Bronchial epithelial cell (primary cell): ENCODE results near the gene SLITRK4. TPM values are rescaled to one million over a fixed set of nuclear protein-coding genes. Genes with fewer than 3 reads are reported as not detected.

Source experiments
- DNase-seq: peaks from one replicate; pipeline ENCODE4 v3.0.0-alpha.2; 2010; ENCODE audit warnings: low read depth
- FAIRE-seq: peaks from 2 replicates; lab custom pipeline; 2011; peaks lifted over from hg19 to GRCh38; lab: Jason Lieb, UNC
- H3K27me3 ChIP-seq: 2 replicates; pipeline ENCODE4 v1.5.1; 2011; ENCODE audit warnings: low read length; ENCODE audit not compliant: control insufficient read depth, insufficient read depth
- H3K36me3 ChIP-seq: 2 replicates; pipeline ENCODE4 v1.5.1; 2011; ENCODE audit warnings: low read length; ENCODE audit not compliant: control insufficient read depth, insufficient read depth
- H3K4me3 ChIP-seq: 2 replicates; pipeline ENCODE4 v1.5.1; 2011; ENCODE audit warnings: mild to moderate bottlenecking, low read depth, low read length, control low read depth
- total RNA-seq: library from RNA; depleted of rRNA; stranded (reverse); fragments of >200 nt; gene quantifications from 2 replicates; pipeline ENCODE4 v1.2.1, GENCODE V29; 2014
- TF ChIP-seq, protein P1 (sequence below): IDR thresholded peaks from 2 replicates; pipeline ENCODE4 v1.5.1; 2011; ENCODE audit warnings: mild to moderate bottlenecking, moderate library complexity, low read length, control low read depth, inconsistent platforms; ENCODE audit not compliant: insufficient read depth, severe bottlenecking

Gene SLITRK4
- total RNA-seq, 1 donor from 2014 or later: under 0.01 TPM

DNA sequence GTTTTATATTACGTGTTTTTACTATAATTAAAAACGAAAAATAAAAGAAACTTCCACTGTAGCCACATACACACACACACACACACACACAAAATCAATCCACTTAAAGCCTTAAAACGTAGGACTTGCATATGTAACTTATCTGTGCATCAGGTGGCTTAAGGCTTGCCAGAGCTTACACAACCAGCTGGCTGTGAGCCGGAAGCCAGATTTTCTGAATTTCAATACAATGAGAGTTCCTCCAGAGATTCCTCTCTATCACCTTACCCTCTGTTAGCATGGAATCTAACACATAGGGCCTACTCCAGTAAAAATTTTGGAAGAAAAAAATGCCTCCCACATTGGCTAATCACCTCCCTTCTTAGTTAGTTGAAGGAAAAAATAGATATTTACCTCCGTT is 27.9 kb upstream of the SLITRK4 start:
- FAIRE-seq (no peak), DNase-seq (no peak)
- no peaks in the 10 kb centered on the region for H3K36me3 ChIP-seq
- H3K27me3 ChIP-seq: no peaks in the 10 kb centered on the region
- TF ChIP-seq, protein P1, sequence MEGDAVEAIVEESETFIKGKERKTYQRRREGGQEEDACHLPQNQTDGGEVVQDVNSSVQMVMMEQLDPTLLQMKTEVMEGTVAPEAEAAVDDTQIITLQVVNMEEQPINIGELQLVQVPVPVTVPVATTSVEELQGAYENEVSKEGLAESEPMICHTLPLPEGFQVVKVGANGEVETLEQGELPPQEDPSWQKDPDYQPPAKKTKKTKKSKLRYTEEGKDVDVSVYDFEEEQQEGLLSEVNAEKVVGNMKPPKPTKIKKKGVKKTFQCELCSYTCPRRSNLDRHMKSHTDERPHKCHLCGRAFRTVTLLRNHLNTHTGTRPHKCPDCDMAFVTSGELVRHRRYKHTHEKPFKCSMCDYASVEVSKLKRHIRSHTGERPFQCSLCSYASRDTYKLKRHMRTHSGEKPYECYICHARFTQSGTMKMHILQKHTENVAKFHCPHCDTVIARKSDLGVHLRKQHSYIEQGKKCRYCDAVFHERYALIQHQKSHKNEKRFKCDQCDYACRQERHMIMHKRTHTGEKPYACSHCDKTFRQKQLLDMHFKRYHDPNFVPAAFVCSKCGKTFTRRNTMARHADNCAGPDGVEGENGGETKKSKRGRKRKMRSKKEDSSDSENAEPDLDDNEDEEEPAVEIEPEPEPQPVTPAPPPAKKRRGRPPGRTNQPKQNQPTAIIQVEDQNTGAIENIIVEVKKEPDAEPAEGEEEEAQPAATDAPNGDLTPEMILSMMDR: no peak
- no peak overlapping the region for H3K4me3 ChIP-seq

DNA sequence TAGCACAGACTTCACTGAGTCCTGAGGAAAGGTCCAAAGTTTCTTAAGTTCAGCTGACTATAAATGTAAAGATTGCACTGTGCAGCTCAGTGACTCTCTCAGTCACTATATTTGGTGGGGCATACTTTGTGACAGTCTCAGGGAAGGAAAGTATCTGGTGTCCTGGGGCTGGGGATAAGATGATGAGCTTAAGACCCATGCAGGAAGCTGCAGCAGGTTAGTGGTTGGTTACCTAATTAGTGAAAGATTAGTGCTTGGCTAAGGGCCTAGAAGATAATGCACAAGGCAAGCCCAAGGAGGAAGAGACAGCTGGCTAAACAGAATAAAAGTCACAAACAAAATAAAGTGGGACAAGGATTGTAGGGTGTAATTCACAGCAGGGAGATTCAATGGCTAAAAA is 25.4 kb upstream of the SLITRK4 start:
- FAIRE-seq (no peak), DNase-seq (no peak)
- Histone ChIP-seq H3K36me3 (no peaks in the 10 kb centered on the region), H3K27me3 (no peaks in the 10 kb centered on the region), H3K4me3 (no peak overlapping the region)
- TF ChIP-seq, protein P1: no peak

DNA sequence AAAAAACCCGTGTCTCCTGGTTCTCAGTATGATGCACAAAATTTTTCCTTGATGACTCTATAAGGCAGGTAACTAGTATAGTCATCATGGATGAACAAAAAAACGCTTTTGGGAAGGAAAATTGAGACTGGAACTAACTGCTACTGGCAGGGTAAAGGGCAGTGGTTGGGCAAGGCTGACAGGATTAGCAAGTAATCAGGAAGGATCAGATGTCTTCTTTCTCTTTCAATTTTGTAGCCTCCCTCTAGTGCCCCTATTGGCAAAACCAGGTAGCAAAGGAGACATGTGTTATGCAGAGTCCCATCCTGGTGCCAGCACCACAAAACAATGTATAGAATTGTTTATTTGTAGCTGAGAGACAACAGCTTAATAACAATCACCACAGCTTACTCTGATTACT is 12.8 kb upstream of the SLITRK4 start:
- DNase-seq: peak; percentile 10
- H3K4me3 ChIP-seq: no peak overlapping the region
- no peak for FAIRE-seq
- no peaks in the 10 kb centered on the region for H3K36me3 ChIP-seq
- TF ChIP-seq, protein P1: no peak
- H3K27me3 ChIP-seq: no peaks in the 10 kb centered on the region

DNA sequence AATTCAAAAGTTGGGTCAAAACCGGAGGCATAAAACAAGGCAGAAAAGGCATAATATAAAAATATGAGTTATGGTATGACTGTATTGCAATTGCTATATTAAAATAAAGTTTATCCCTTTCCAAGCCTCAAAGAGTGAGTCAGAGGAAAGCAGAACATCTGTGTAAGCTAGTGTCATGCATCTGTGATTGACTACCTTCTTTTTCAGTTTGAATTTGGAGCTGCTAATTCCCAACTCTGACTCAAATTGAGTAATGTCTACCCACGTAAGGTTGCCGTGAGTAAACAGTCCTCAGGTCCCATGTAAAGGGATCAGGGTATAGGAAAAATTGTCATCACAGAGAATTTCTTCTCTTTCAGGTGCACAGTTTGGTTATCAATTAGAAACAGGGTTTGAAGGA is 6.5 kb upstream of the SLITRK4 start:
- no peak overlapping the region for H3K4me3 ChIP-seq
- no peaks in the 10 kb centered on the region for H3K27me3 ChIP-seq
- DNase-seq: peak; percentile 9
- TF ChIP-seq, protein P1: no peak
- no peaks in the 10 kb centered on the region for H3K36me3 ChIP-seq
- no peak for FAIRE-seq

DNA sequence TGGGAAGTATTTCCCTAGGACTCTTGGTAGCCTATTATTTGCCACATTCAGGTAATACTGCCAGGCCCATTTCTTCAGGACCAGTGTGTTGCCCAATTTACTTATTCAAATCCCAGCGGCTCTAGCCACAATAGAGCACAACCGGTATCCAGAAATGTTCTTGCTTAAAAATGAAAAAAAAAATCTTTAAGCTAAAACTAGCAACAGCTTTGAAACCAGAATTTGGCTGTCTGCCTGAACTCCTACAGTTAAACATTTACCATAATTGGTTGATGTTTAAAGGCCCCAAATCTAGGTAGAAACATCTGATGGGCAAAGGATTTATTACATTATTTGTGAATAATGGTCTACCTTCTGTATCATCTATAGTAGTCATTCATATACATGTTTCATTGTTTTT is 930 bp upstream of the SLITRK4 start:
- Histone ChIP-seq H3K27me3 (peaks cover 6% of the 10 kb centered on the region), H3K36me3 (no peaks in the 10 kb centered on the region), H3K4me3 (no peak overlapping the region)
- FAIRE-seq: no peak
- TF ChIP-seq, protein P1: no peak
- DNase-seq: no peak
